Cerebellar cortex (tissue), 1 donor: ENCODE results near the gene ANK2.

ENCODE experiments used
- DNase-seq: peaks from one replicate; pipeline ENCODE4 v3.0.0-alpha.2; 2015; ENCODE audit warnings: low spot score

The ANK2 gene

DNA sequence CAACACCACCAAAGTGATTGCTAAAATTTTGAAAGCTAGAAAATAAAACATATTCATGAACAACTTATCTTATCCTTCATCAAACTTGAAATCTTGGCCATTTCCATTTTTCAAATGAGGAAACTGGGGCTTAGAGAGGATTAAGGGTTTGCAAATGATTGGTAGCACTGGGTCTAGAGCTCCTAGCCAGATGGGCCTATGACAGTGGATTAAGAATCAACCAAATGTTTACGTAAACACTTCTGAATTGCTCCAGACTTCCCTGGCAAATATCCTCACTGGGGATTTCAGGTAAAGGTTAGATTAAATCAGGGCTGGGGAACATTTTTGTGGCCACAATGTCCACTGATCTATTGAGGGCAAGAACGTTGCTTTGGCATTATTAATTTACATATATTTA, 241.2 kb downstream of the ANK2 start:
- DNase-seq: no peak

GRCh38 chr4:113292371-113293042, 243.1 kb downstream of the ANK2 start:
- DNase-seq: no peak

GRCh38 chr4:113293043-113293560, 243.6 kb downstream of the ANK2 start:
- peak; percentile 52 for DNase-seq

DNA sequence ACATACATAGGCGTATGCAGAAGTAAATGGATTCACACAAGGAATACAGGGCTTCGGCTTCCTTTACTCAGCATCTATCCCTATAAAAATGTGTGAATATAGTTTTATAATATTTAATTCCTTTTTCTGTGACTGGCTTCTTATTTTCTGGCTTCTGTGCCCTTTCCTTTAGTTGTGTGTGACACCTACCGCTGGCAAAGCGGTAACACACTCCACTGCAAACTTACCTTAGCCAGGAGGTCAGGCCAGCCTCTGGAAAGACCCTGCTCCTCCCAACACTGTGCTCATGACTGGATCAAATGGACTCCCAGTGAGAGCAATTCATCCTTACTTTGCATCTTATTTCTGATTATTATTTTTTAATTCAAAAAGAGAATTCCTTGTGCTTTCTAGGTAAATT, 244.2 kb downstream of the ANK2 start:
- DNase-seq: no peak

- DNase-seq: no peak
Measured at GRCh38 chr4:113294908-113295307, 245.5 kb downstream of the ANK2 start.

DNA sequence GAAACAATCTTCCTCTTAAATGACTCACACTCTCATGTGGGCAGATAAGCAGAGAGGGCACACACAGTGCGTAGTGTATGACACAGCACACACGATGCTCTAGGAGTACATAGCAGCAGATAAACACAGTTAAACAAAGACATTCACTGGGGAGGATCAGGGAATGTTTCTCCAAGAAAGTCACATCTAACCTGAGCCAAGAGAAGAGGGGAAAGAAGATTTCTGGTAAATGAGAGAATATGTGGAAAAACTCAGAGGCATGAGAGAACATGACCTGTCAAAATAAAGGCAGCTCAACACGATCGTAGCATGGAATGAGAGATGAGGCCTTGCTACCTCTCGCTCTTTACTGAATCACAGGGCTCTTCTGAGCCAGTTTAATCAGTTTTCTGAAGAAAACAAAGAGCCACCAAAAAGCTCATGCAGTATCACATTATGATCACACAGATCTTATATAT, 251.0 kb downstream of the ANK2 start:
- DNase-seq: no peak

- DNase-seq: no peak
Measured at GRCh38 chr4:113302051-113302450, 252.6 kb downstream of the ANK2 start.

DNA sequence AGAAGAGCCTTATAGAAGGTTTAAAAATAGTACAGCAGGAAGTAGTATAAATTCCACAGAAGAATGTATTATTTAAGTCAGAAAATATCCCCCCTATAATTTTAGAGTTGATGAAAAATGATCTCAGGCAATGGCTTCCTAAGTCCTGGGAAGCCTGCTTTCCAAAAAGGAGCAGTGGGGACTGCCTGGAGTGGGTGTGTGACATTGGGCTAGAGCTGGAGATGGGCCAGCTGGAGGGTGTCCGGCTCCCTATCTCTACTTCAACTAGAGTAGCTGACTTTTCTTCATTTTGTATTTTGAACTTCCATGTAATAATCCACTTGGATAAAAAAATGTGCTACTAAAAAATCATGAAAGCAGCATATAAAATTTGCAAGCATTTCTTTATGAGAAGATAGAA, 253.9 kb downstream of the ANK2 start:
- no peak for DNase-seq

DNA sequence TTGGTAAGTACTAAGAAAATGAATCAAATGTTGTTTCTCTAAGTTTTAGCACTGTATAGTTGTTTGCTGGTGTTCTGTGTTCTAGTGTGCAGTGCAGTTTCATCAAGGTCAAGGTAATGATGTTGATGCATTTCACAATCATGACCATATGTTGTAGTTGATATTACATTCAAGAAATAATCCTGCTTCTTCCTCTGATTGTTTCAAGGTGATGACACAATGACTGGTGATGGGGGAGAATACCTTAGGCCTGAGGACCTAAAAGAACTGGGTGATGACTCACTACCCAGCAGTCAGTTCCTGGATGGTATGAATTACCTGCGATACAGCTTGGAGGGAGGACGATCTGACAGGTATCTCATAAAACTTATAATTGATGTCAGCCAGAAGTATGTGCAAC, 261.6 kb downstream of the ANK2 start:
- no peak for DNase-seq

DNA sequence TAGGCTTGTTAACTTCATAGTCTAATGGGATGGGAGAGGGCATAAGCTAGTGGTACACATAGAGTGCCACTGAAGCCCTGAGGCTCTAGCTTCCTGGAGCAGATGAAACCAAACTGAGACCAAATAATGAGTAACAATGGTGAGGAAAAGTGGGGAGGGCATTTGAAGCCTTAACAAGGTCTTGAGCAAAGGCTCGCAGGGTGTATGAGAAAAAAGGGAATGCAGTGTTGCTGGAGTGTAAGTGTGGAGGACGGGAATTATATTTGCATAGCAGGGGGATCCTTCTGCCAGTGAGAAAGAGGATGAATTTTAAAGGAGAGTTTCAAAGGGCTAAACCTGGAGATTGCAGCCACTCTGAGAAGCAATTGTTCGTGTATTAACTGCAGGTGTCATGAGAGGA, 263.1 kb downstream of the ANK2 start:
- no peak for DNase-seq

- DNase-seq: no peak
Measured at GRCh38 chr4:113314426-113314825, 265.0 kb downstream of the ANK2 start.

DNA sequence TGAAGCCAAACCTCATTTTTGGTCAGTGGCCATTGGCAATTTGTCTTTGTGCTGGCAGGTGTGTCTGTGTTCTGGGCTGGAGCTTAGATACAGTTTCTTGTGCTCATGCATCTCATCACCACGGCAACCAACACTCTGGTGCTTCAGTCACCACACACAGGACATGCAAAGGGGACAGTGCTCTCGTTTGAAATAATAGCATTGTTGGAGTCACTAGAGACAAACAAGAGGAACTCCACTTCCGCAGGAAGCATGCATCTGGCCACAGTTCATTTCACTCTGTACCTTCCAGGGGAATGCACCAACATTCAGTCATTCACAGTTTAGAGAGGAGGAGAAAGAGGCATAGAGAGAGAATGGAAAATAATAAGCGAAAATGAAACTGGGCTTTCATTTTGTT, 267.4 kb downstream of the ANK2 start:
- peak; percentile 89 for DNase-seq

DNA sequence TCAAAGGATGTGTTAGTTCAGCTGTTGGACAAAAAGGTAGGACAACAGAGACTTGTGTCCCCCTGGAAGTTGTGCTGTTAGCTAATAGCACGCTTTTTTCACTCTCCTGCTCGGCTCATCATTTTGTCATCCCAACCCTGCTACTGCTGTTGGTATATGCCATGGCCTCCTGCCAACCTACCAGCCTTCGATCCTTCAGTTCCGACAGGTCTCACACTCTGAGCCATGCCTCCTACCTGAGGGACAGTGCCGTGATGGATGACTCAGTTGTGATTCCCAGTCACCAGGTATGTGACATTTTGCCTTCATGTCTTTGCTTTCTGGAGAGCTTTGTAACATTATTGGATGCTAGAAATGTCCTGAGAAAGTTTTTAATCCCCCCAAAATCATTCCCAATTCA, 268.1 kb downstream of the ANK2 start:
- DNase-seq: peak; percentile 42

DNA sequence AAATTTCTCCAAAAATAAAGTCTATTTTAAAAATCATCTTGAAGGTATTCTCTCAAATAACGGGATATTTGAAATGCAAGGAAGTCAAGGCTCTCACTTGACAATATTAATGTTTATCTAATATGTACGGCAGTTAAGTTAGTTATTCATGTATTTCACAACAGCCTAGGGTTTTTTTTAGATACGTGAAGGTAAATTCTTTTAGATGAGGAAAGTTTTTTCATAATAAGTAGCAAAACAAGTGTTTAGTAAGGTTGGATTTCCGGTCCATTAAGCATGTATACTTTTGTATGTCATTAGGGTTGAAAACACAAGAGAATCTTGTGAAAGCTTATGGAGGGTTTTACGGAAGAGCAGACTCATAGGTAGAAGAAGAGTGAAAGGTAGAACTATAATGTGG, 273.3 kb downstream of the ANK2 start:
- no peak for DNase-seq

DNA sequence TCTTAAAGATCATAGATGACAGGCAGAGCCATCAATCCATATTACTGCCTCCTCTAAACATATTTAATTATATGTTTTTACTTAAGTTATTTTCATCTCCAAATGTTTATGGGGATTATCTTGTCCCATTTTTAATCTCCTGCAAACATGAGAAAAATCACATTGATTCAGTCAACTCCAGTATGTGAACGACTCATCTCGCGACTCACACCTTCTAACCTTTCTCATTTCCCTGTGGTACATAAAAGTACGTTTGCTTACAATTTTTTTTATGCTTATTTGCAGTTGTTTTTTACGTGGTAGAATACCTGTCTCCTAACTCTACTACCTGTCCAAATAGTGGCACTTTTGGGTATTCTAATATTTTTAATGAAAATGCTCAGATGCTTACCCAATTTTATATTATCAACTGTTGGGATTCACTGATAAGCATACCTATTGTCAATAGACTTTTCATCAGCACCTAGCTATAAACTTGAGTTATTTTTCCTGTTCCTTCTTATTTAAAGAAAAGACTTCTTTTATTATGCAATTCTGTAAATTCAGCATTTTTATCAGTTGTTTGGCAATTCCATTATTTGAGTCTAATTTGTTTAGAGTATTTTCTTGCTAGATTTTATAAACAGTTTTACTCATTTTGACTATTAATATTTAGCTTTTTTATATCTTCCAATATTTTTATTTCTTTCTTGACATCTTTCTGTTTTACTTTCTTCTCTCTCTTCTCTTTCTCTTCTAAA, 276.6 kb downstream of the ANK2 start:
- DNase-seq: no peak

GRCh38 chr4:113327494-113327893, 278.0 kb downstream of the ANK2 start:
- DNase-seq: no peak

- peak; percentile 11 for DNase-seq
Measured at GRCh38 chr4:113328514-113328913, 279.1 kb downstream of the ANK2 start.

GRCh38 chr4:113330200-113330599, 280.7 kb downstream of the ANK2 start:
- DNase-seq: no peak

- no peak for DNase-seq
Measured at GRCh38 chr4:113331811-113332210, 282.4 kb downstream of the ANK2 start.

- DNase-seq: peak; percentile 88
Measured at GRCh38 chr4:113332701-113333100, 283.2 kb downstream of the ANK2 start.

DNA sequence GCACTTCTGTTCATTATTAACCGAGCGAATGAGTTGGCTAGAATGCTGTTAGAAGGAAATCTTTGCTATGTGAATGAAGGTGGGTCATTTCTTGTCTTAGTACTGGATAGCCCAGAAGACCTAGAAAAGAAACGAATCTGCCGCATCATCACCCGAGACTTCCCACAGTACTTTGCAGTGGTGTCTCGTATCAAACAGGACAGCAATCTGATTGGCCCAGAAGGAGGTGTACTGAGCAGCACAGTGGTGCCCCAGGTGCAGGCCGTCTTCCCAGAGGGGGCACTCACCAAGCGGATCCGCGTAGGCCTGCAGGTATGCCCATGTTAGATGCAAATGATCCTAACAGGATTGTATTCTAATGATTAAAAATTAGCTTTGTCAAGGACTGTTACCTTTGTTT, 286.3 kb downstream of the ANK2 start:
- no peak for DNase-seq

DNA sequence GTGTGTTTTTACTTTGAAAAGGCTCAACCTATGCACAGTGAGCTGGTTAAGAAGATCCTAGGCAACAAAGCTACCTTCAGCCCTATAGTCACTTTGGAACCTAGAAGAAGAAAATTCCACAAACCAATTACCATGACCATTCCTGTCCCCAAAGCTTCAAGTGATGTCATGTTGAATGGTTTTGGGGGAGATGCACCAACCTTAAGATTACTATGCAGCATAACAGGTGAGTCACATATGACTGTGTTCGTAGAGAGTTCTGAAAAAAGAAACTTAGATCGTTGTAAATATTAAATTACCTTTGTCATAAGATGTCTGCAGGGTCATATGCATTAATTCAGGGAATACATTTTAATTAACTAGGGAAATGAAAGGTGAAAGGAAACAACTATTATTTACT, 287.1 kb downstream of the ANK2 start:
- no peak for DNase-seq

- no peak for DNase-seq
Measured at GRCh38 chr4:113339430-113339813, 290.0 kb downstream of the ANK2 start.

DNA sequence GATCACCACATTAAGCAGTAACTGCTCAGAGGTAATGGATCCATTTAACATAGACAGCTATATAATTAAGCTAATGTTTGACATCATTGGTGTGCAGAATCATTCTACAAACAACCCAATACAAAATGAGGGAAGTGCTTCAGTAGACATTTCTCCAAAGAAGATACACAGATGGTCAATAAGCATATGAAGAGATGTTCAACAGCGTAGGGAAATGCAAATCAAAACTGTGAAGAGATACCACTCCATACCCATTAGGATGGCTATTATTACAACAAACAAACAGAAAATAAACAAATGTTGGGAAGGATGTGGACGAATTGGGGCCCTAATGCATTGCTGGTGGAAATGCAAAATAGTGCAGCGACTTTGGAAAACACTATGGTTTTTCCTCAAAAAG, 294.6 kb downstream of the ANK2 start:
- no peak for DNase-seq
